Iris pigment epithelial cell (primary cell): Measurements from ENCODE around the gene TSPAN12.
A peak's percentile ranks its signal among the peaks of the same experiment; 100 is the strongest.
"Not testable (repeated sequence)": the region's sequence is repeated elsewhere in the genome, so short reads cannot be mapped to it uniquely, and the experiment has no call there.

ENCODE experiments used
- DNase-seq: peaks from one replicate; pipeline ENCODE4 v3.0.0-alpha.2; 2011; ENCODE audit warnings: low read depth

TSPAN12 gene

DNA sequence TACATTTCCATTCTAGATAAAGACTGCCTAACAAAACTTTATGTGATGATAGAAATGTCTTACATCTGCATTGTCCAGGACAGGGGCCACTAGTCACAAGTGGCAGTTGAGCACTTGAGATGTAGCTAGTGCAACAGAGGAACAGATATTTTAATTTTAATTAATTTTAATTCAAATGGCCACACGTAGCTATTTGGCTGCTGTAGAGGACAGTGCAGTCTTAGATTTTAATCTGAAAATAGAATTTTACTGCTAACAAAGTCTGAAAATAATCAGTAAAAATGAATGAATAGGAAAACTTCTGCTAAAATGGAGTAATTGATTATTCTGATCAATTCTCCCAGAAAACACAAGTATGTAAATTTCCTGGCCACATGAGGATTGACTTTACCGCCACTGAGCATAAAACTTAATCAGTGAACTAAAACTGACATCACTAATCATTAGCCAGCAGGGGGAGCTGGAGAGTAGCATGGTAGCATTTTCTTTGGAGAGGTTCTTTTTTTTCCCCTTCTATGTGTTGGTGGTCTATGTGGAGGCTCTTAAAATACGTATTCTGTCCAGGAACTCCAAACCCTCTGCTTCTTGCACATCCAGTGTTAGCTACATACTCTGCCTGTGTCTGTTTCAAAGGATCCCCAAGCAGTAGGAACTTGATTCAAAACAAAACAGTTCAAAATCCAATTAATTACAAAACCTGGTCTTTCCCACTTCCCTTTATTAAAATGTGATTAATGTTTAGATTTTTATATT is 52.1 kb downstream of the TSPAN12 start:
- DNase-seq = peak; percentile 38

DNA sequence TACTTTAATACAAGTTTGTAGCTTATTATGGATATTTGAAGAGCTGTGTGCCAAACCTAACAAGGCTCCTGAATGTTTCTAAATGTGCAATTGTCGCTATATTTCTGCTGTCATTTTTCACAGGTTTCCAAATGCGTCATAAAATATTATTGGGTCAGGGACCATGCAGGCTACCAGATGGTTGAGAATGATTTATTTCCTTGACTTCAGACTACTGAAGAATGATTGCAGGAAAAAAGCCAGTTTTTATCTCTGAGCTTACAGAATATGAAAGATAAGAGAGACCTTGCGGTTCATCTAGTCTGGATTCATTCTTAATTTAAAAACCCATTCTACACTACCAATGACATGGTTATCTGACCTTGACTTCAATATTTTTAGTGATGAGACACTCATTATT is 55.2 kb downstream of the TSPAN12 start:
- no peak for DNase-seq

- DNase-seq = no peak
These were observed 58.0 kb downstream of the TSPAN12 start for GRCh38 chr7:120799813-120800475.

GRCh38 chr7:120799147-120799546 is 58.8 kb downstream of the TSPAN12 start:
- no peak for DNase-seq

- no peak for DNase-seq
These were observed 60.8 kb downstream of the TSPAN12 start for GRCh38 chr7:120797026-120797645.

- peak; percentile 19 for DNase-seq
These were observed 63.7 kb downstream of the TSPAN12 start for GRCh38 chr7:120794106-120794729.

GRCh38 chr7:120793213-120793936 is 64.6 kb downstream of the TSPAN12 start:
- no peak for DNase-seq

- no peak for DNase-seq
These were observed 65.1 kb downstream of the TSPAN12 start for GRCh38 chr7:120792861-120793130.

DNA sequence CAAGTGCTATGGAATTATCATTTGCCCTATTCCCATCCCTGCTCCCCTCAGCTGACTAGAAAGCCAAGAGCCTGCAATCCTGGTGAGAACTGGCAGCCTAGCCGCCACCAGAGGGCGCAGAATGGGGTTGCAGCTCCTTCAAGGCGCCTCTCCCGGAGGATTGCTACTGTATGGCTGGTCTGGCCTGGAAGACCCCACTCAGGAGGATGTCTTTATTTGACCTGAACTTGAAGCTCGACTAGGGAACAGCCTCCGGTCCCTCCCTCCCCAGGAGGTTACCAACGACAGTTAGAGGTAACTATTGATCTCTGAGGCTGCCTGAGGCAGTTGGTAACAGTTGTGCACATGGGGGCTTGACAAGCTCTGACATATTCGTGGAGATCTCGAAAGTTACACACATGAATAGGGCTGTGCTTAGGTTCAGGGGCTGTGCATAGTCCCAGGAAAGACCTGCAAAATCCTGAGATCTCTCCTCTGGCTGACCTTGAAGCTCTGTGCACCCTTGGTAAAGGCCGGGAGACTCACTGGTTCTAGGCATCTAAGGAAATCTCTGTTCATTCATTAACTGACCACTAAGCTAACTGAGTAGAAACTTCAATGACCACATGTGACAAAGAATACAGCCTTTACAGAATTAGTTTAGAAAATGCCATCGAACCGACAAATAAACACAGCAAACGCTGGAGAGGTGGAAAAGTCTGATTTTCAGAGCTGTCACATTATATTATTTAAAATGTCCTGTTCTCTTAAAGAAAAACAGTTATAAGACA is 65.7 kb downstream of the TSPAN12 start:
- peak; percentile 66 for DNase-seq

DNA sequence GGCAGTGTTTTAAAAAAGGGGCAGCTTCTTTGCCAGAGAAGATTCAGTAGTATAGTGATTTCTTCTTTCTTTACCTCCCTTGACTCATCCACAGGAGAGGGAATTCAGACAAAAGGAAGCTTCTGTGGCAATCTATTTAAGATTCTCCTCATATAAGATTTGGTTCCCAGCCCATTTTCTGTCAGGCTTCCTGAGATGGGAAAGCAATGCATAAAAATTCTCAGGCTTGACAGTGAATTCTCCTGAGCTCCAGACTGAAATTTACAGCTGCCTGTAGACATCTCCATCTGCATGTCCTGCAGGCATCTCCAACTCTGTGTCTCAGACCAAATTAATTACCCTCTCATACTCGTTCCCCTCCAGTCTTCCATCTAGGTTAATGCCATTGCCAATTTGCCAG is 72.8 kb downstream of the TSPAN12 start:
- no peak for DNase-seq

DNA sequence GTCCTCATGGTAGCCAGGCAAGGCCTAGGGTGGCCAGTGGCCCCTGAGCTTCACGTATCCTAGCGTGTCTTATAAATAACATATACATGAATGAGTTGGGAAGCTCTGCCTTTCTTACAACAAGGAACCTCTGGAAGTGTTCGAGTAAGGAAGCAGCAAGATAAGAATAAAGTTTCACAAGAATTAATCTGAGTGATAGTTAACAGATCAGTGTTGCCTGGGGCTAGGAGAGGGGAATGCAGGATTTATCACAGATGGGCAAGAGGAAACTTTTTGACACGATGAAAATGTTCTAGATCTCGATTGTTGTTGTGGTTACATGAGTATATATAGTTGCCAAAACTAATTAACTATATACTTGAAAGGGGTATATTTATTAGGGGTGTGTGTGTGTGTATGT is 74.2 kb downstream of the TSPAN12 start:
- DNase-seq = no peak

GRCh38 chr7:120783273-120783672 is 74.7 kb downstream of the TSPAN12 start:
- DNase-seq = no peak

DNA sequence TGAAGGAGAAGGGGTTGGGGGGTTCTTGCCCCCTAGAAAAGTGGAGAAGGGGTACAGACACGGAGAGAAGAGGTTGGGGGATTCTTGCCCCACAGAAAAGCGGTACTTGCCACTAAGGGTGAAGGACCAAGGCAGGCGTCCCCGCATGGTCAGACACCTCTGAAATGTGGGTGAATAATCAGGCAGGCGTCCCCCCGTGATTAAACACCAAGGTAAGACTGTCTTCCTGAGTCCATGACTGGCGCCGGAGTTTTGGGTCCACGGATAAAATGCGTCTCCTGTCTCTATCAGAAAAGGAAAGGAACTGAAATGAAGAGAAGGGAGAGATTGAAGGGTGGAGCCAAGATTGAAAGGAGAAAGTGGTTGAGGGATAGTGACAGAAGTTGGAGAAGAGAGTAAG is 76.0 kb downstream of the TSPAN12 start:
- DNase-seq = not testable (repeated sequence)

DNA sequence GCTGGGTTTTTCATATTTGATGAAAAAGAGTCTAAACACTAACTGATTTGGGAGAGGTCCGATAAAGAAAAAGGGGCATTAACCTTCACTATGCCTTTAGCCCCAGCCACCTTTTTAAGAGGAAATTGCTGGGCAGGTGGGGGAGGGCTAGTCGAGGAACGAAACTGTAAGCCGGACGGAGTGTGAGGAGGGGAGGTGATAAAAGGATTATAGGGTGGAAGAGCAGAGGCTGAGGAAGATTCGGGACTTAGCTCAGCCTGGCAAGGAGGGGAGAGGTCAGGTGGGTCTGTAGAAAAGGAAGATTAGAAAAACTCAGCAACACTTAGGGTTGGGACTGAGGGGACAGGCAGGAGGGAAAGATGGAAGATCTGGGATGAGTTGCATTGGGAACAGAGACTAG is 77.0 kb downstream of the TSPAN12 start:
- no peak for DNase-seq

DNA sequence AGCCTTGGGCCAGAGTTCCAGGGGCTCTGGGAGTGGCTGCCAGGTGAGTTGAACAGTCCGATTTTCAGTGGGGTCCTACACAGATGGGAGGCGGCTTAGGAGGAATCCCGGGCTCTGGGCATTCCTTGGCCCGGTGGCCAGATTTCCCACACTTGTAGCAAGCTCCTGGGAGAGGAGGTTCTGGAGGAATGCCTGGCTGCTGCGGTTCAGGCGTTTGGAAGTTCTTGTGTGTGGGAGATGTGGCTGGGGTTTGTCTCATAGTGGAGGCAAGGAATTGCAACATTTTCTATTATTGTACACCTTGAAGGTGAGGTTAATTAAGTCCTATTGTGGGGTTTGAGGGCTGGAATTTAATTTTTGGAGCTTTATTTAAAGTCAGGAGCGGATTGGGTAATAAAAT is 77.5 kb downstream of the TSPAN12 start:
- not testable (repeated sequence) for DNase-seq

GRCh38 chr7:120779078-120779477 is 78.9 kb downstream of the TSPAN12 start:
- not testable (repeated sequence) for DNase-seq

GRCh38 chr7:120775755-120776154 is 82.2 kb downstream of the TSPAN12 start:
- no peak for DNase-seq

- DNase-seq = no peak
These were observed 83.5 kb downstream of the TSPAN12 start for GRCh38 chr7:120774481-120774880.

- no peak for DNase-seq
These were observed 87.7 kb downstream of the TSPAN12 start for GRCh38 chr7:120770206-120770605.

DNA sequence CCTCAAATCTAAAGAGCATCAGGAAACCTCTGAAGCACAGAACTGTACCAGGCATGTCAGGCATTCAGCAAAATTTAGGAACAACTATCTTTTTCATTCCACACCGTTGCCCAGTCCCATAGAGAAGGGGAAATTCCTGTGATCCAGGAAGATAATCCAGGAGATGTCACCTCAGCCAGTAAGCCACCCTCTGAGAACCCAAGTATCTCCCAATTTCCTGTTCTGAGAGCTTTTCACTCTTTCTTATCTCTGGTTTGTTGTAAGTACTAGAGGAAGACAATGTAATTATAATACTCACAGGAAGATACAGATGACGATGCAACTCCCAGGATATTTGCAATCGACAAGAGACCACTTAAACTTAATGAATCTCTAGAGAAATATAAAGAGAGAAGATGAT is 97.1 kb downstream of the TSPAN12 start:
- DNase-seq = no peak

GRCh38 chr7:120760050-120760449 is 97.9 kb downstream of the TSPAN12 start:
- no peak for DNase-seq

GRCh38 chr7:120743128-120743527 is 114.8 kb downstream of the TSPAN12 start:
- DNase-seq = no peak
